Raji (cell line): ENCODE data around the gene PAFAH1B2.

Experiments used
- POLR2A ChIP-seq: IDR thresholded peaks from 2 replicates; pipeline ENCODE4 v1.6.1; 2011; ENCODE audit warnings: low read depth, low read length, control low read depth; ENCODE audit not compliant: insufficient read depth

PAFAH1B2 gene, protein sequence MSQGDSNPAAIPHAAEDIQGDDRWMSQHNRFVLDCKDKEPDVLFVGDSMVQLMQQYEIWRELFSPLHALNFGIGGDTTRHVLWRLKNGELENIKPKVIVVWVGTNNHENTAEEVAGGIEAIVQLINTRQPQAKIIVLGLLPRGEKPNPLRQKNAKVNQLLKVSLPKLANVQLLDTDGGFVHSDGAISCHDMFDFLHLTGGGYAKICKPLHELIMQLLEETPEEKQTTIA

GRCh38 chr11:117143871-117144476 lies at the start of gene PAFAH1B2:
Gene PAFAH1B2 (plus strand): TSS chr11:117144287. CDS start chr11:117152448, 8,161 bp downstream.
- TF ChIP-seq POLR2A = peak; percentile 97

GRCh38 chr11:117094776-117095175 lies 49.3 kb upstream of the PAFAH1B2 start:
- TF ChIP-seq POLR2A = no peak

DNA sequence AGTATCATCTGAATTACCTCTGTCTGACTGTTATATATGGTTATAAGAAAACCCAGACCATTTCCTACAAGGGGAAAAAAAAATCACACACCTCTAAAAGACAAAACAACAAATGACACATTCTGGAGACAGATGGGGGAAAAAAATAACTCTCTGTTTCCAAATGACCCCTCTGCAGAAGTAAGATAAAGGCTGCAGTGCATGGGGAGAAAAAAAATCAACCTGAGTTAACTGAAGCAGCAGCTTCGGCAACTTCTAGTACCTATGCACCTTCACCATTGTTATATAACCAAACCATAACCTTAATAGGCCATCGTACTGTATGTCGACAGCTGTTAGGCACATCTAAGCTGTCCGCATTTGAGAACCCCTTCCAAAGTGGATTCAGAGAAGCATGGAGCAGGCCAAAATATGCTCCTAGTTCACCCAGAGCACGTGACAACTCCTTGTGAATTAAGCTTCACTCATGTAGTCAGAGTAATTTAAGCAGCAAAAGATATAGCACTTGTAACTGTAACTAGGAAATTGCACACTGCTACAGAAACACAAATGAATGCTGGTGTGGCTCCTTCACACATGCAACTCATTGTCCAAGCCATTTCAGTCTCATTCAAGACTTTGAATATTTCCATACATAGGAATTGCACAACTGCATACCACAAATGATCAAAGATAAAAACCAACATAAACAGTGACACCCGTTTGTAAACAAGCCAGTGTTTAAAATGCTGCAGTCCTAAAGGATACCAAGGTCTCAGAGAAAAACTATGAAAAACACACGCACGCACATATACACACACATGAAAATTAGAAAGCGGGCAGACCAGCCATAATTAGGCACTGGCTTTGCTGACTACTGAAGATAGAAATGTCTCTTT lies 48.6 kb upstream of the PAFAH1B2 start:
- no peak for TF ChIP-seq POLR2A

GRCh38 chr11:117096201-117096991 lies 47.7 kb upstream of the PAFAH1B2 start:
- TF ChIP-seq POLR2A = no peak

DNA sequence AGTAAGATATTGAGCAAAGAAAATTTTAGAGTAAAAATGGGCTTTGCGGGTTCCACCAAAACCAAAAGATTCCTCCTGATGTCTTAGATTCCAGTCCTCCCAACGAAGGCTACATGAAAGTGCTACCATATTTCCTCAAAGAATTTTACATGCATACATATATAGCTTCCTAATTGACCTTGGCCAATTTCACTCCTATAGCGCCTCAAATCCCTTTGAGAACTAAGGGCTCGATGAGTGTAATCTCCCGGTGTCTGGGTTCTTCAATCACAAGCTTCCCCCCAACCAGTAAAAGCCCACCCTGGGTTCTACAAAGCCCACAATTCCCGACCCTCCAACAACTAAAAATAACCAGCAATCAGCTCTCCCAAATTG lies 47.1 kb upstream of the PAFAH1B2 start:
- no peak for TF ChIP-seq POLR2A

DNA sequence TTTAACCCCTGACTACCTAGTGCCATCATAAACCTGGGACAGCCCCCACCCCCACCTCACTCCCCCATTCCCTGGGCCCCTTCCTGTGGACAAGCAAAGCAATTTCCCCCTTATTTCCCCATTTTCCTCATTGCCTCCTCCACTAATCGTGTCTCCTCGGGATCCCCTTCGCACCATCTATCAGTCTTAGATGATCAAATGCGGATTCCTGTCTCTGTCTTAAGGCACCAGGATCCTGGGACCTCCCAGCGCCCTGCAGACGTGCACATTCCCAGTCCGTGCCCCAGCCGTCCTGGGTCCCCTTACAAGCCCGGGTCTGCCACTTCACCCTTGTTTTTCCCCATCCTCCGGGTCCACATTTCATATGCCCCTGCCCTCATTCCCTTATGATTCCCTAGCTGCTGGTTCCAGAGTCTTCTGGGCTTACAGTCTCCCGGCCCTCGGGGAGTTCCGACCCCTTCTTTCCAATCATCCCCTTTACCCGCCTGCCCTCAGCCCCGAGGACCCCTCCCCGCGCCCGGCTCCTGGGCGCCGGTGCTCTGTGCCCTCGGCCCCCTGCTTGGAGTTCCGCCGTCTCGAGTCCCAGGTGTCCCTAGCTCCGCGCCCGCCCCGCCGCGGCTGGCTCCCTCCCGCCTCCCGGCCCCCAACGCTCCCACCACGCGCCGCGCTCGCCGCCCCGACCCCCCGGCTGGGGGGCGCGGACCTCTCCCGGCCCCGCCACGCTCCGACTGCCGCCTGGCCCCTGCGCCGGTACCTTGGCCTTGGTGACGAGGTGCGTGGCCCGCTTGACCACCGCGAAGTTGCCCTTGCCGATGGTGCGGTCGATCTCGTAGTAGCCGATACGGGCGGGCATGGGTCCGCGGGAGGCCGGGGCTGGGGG lies 46.5 kb upstream of the PAFAH1B2 start:
- TF ChIP-seq POLR2A = no peak

GRCh38 chr11:117098269-117099232 lies 45.5 kb upstream of the PAFAH1B2 start, which contains the start of gene SIK3:
Gene SIK3 (minus strand): TSS chr11:117098428. CDS start chr11:117098415, 13 bp downstream.
- peak; percentile 36; the same call in 1 of the 2 replicates for TF ChIP-seq POLR2A

DNA sequence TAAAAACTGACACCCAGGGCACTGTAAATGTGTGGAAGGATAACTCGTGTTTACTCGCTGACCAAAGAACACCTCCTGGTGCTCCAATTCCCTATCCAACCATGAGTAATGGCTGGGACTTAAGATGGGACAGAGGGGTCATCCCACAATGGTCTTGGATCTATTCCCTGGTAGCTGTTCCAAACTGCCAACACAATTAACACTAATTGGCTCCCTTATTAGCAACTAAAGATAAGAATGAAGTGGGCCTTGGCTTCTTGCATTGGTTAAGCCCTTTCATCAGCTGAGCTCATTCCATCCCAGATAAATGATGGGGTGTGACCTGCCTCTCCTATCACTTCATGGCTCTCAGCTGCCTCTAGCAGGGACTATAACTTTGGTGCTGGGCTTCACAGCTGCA lies 44.4 kb upstream of the PAFAH1B2 start:
- TF ChIP-seq POLR2A = no peak

- no peak for TF ChIP-seq POLR2A
Measured at GRCh38 chr11:117100556-117100955, 43.5 kb upstream of the PAFAH1B2 start.

GRCh38 chr11:117107701-117108590 lies 36.1 kb upstream of the PAFAH1B2 start:
- no peak for TF ChIP-seq POLR2A

- no peak for TF ChIP-seq POLR2A
Measured at GRCh38 chr11:117110294-117110950, 33.7 kb upstream of the PAFAH1B2 start.

- no peak for TF ChIP-seq POLR2A
Measured at GRCh38 chr11:117117681-117118080, 26.4 kb upstream of the PAFAH1B2 start.

DNA sequence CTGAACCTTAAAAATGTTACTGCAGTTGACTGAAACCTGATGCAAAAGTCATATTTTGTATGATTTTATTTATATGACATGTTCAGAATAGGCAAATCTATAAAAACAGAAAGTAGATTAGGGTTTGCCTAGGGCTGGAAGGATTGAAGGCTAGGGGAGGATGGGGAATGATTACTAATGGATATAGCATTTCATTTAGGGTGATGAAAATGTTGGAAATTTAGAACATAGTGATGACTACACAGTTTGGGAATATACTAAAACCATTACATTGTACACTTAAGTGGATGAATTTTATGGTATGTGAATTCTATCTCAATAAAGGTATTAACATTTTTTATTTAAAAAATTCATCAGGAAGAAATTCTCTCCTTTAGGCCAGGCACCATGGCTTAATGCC lies 22.9 kb upstream of the PAFAH1B2 start:
- no peak for TF ChIP-seq POLR2A
